TTC549 (cell line): ENCODE measurements around the gene NPPB.

Experiments used
- FAIRE-seq: peaks from 2 replicates; lab custom pipeline; 2012; peaks lifted over from hg19 to GRCh38; lab: Jason Lieb, UNC

NPPB gene

GRCh38 chr1:11831945-11832725 is 26.6 kb downstream of the NPPB start:
- no peak for FAIRE-seq

GRCh38 chr1:11828511-11828910 is 30.2 kb downstream of the NPPB start:
- no peak for FAIRE-seq

GRCh38 chr1:11826946-11827345 is 31.8 kb downstream of the NPPB start:
- no peak for FAIRE-seq

DNA sequence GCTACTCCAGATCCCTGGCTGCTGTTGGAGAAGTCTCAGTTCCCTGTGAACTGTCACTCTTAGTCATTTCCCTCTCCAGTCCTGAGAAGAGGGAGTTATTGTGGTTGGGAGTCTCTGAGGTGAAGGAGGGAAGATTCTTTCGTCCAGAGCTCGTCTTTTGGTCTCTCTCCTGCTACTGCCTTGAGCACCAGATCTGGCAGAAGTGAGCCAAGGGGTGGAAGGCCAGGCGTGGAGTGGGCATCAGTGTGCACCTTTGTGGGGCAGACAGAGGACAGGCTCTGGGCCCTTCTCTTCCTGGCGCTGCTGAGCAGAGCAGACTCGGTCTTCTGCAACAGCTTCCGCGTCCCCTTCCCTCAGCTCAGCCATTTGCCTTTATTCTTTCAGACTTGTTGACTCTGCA is 33.6 kb downstream of the NPPB start:
- no peak for FAIRE-seq

DNA sequence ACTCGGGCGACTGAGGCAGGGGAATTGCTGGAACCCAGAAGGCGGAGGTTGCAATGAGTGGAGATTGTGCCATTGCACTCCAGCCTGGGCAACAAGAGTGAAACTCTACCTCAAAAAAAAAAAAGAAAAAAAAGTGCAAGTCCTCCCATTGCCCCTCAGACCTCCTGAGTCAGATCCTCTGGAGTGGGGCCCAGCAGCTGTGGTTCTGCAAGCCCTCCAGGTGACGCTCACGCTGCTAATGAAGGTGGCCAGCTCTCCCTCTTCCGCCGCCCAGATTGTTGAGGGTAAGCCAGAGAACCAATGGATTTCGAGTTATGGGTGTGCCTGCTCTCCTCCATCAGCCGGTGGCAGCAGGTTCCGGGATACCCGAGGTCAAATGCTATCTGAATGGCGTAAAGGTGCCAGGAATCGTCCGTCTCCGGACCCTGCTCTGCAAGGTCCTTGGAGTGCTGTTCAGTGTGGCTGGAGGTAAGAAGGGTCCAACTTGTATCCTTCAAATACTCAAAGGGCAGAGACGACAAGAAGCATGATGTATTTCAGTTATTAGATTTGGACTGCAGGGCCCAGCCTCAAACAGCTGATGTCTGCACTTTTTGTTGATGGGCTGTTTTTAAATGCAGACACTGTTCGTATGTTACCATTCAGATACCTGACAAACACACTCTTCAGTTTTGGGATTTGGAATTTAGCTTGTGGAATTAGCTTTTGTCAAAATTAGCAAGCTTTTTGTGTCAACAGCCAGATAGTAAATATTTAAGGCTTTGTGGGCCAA is 35.2 kb downstream of the NPPB start:
- FAIRE-seq = no peak

DNA sequence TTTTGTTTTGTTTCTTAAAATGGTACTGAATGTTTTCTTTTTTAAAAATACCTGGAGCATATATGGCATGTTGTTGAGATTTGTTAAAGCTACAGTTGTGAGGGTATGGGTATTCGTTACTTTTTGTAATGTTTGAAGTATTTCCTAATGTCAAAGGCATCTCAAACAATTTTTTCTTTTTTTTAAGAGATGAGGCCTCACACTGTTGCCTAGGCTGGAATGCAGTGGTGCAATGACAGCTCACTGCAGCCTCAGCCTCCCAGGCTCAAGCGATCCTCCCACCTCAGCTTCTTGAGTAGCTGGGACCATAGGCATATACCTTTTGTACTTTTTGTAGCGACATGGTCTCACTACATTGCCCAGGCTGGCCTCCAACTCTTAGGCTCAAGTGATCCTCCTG is 36.7 kb downstream of the NPPB start:
- no peak for FAIRE-seq

GRCh38 chr1:11817192-11817591 is 41.6 kb downstream of the NPPB start:
- no peak for FAIRE-seq

- FAIRE-seq = no peak
These were observed 45.7 kb downstream of the NPPB start for GRCh38 chr1:11813021-11813420.
